ENCODE data around the gene TUBGCP6. TPM values are rescaled to one million over a fixed set of nuclear protein-coding genes. Genes with fewer than 3 reads are reported as not detected.

The TUBGCP6 gene
- total RNA-seq, 4 donors from 2014 or later, result 64.6 to 102 (median 80.3) TPM

GRCh38 chr22:50245214-50246072 is 620 bp upstream of the TUBGCP6 start:
- DNase-seq, result peak in 1 of 2 donors; percentile 12
- Histone ChIP-seq H3K27me3 (no peaks in the 10 kb centered on the region), H3K4me3 (replicated peaks in 1 of 3) (peak overlapping the region; percentile 77 to 100 (median 86)), H3K9me3 (no peaks in the 10 kb centered on the region), H3K36me3 (peaks cover 0 to 4% of the 10 kb centered on the region in 2 donors), H3K4me1 (peaks cover 40 to 51% of the 10 kb centered on the region in 2 donors), H3K27ac (peak overlapping the region; percentile 46 to 83 (median 68))
- intact Hi-C loops (cut with DNase I), result loop anchor here (10.0 kb wide), 1 partner anchor 259 kb away; the partner anchor contains the start of genes LMF2 and NCAPH2
- TF ChIP-seq CTCF (IDR thresholded peaks at IDR 0.05), result no peak
- TF ChIP-seq POLR2A (IDR thresholded peaks at IDR 0.05), result no peak
- WGBS, 2 donors, result 21 to 54% methylated on average over 8 to 28 of the region's 53 CpGs

- Histone ChIP-seq H3K27me3 (no peaks in the 10 kb centered on the region), H3K9me3 (no peaks in the 10 kb centered on the region), H3K4me1 (peaks cover 34 to 39% of the 10 kb centered on the region in 2 donors), H3K27ac (peak overlapping the region; percentile 46 to 83 (median 68)), H3K4me3 (replicated peaks in 1 of 3) (peak overlapping the region; percentile 77 to 100 (median 86)), H3K36me3 (peaks cover 4 to 10% of the 10 kb centered on the region in 2 donors)
- no peak for DNase-seq
- intact Hi-C loops (cut with DNase I), result loop anchor here (10.0 kb wide), 1 partner anchor 261 kb away; the partner anchor contains the start of genes LMF2 and NCAPH2
- TF ChIP-seq CTCF (IDR thresholded peaks at IDR 0.05), result no peak
- TF ChIP-seq POLR2A (IDR thresholded peaks at IDR 0.05), result no peak
- WGBS, 2 donors, result 20 to 23% methylated on average over 14 to 25 of the region's 27 CpGs
Observed at GRCh38 chr22:50243685-50244419, 971 bp downstream of the TUBGCP6 start.

- intact Hi-C loops (cut with DNase I), result loop anchor here (10.0 kb wide), 1 partner anchor 262 kb away; the partner anchor contains the start of genes LMF2 and NCAPH2
- WGBS, 2 donors, result 71 to 72% methylated on average over 14 of the region's 14 CpGs
Observed at GRCh38 chr22:50242406-50242949, 2.3 kb downstream of the TUBGCP6 start.

DNA sequence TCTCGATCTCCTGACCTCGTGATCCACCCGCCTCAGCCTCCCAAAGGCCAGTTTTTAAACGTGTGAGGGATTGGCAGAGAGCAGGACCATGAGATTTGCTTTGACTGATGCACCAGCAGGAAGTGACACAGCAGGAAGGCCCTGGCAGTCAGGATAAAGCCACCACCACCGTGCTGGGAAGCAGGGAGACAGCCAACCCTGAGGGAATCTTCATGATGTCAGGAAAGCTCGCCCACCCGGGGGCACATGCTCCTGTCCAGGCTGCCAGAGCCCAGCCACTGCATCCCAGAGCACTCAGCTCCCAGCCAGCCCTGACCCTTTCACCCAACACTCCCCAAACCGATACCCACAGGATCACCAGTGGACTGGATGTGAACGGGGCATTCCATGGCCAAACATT is 6.1 kb downstream of the TUBGCP6 start:
- TF ChIP-seq CTCF (IDR thresholded peaks at IDR 0.05) (no peak), POLR2A (IDR thresholded peaks at IDR 0.05) (no peak)
- no peak overlapping the region for H3K4me3 ChIP-seq (replicated peaks in 1 of 3)
- H3K9me3 ChIP-seq, result no peaks in the 10 kb centered on the region
- no peak for DNase-seq
- 88 to 89% methylated on average over 4 to 8 of the region's 9 CpGs for WGBS, 2 donors
- H3K4me1 ChIP-seq, result peaks cover 23 to 30% of the 10 kb centered on the region in 2 donors
- intact Hi-C loops (cut with DNase I), result no loop called here
- peaks cover 2 to 10% of the 10 kb centered on the region in 2 donors for H3K36me3 ChIP-seq
- no peaks in the 10 kb centered on the region for H3K27me3 ChIP-seq
- no peak overlapping the region for H3K27ac ChIP-seq

More at GRCh38 chr22:50242406-50242949, 2.3 kb downstream of the TUBGCP6 start:
- TF ChIP-seq CTCF (IDR thresholded peaks at IDR 0.05), result no peak
- no peak for TF ChIP-seq POLR2A (IDR thresholded peaks at IDR 0.05)
- no peaks in the 10 kb centered on the region for H3K27me3 ChIP-seq
- peaks cover 4 to 10% of the 10 kb centered on the region in 2 donors for H3K36me3 ChIP-seq
- peak overlapping the region in 1 of 3 donors; percentile 77 for H3K4me3 ChIP-seq (replicated peaks in 1 of 3)
- H3K27ac ChIP-seq, result no peak overlapping the region
- peaks cover 34 to 39% of the 10 kb centered on the region in 2 donors for H3K4me1 ChIP-seq
- no peaks in the 10 kb centered on the region for H3K9me3 ChIP-seq
- no peak for DNase-seq

Data from thyroid gland (tissue), 4 donors.